GM03348 (cell line): ENCODE results near the gene STT3B.
"Not testable (repeated sequence)": the region's sequence is repeated elsewhere in the genome, so short reads cannot be mapped to it uniquely, and the experiment has no call there.

Source experiments
- DNase-seq: peaks from one replicate; pipeline ENCODE4 v3.0.0; 2012; ENCODE audit warnings: low spot score

STT3B gene

DNA sequence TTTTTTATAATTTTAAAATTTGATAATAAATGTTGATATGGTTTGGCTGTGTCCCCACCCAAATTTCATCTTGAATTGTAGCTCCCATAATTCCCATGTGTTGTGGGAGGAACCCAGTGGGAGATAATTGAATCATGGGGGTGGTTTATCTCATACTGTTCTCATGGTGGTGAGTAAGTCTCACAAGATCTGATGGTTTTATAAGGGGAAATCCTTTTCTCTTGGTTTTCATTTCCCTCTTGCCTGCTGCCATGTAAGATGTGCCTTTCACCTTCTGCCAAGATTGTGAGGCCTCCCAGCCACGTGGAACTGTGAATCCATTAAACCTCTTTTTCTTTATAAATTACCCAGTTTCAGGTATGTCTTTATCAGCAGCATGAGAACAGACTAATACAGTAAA is 72.6 kb downstream of the STT3B start:
- not testable (repeated sequence) for DNase-seq

DNA sequence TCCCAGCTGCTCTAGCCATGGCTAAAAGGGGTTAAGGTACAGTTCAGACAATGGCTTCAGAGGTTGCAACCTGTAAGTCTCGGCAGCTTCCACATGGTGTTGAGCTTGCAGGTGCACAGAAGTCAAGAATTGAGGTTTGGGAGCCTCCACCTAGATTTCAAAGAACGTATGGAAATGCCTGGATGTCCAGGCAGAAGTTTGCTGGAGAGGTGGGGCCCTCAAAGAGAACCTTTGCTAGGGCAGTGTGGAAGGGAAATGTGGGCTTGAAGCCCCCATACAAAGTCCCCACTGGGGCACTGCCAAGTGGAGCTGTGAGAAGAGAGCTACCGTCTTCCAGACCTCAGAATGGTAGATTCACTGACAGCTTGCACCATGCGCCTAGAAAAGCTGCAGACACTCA is 73.7 kb downstream of the STT3B start:
- no peak for DNase-seq

- peak; percentile 51 for DNase-seq
Observed at GRCh38 chr3:31610700-31611275, 78.1 kb downstream of the STT3B start.

GRCh38 chr3:31613177-31613576 is 80.5 kb downstream of the STT3B start:
- DNase-seq, result no peak

DNA sequence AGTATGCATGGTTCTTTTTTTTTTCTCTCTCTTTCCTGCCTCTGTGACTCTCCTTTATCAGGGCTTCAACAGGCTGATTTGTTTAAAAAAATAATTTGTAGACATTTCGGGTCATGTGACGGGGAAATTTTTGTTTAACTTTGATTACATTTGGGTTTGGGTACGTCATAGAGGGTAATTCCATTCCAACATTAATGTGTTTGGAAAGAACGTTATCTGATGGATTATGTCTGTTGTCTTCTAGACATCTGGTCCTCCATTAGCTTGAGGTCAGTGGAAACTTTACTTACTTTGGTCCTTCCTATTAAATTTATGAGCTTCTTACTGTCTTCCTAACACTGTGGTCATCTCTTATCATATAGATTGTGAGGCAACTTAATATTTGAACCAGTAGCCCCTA is 80.9 kb downstream of the STT3B start:
- DNase-seq, result no peak

GRCh38 chr3:31614162-31614921 is 81.6 kb downstream of the STT3B start:
- no peak for DNase-seq

DNA sequence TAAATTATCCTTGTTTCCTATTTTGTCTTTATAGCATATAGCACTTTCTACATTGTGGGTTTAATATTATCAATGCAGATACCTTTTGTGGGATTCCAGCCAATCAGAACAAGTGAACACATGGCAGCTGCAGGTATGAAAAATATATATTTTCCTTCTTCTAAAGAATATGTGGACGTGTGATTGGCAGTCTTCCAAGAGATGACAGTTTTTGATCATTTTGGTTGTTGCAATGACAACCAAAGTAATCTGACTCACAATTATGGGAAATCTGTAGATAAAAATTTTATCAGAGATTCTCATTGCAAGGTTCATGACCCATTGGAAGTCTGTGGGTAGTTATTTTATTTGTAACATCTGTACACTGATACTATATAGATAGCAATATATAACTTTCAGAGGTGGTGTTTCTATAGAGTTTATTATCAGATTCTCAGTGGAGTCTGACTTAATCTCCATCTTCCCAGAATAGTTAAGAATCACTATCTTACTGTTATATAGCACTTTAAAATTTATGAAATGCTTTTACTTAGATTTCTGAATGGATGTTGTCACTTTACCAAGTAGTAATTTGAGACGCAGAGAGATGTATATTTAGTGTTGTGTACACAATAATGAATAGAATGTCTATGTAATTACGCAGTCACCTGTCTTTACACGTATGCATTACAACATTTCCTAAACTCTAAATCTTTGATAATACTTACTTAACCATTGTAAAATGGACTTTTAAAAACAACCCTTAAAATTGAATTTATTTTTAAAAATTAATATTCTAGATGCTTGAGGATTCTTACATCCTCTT is 82.5 kb downstream of the STT3B start:
- no peak for DNase-seq

DNA sequence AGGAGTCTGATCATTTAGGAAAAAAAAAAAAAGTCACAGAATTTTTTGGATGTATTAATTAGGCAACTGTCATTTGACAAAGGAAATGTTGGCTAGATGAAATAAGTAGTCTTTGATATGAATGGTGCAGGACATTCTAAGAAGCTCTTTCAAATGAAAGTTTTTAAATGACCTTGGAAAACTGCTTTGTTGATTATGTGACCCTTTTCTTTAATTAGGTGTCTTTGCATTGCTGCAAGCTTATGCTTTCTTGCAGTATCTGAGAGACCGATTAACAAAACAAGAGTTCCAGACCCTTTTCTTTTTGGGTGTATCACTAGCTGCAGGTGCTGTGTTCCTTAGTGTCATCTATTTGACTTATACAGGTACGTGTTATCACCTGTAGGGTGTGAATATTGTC is 84.0 kb downstream of the STT3B start:
- DNase-seq, result no peak

DNA sequence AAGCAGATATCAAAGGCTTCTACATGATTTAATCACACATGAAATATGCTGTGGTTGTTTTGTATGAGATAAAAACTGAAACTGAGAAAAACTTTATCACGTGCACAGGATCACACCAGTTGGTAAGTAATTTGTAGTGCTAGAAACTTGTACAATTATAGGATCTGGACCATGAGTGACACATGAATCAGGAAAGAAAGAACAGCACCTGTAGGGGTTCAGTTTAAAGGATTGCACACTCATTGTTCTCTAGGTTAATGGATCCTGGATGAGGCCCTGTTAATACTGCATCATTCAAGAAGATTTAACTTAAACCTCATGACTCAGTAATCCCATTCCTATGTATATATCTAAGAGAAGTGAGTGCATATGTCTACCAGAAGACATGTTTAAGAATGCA is 87.9 kb downstream of the STT3B start:
- DNase-seq, result no peak

DNA sequence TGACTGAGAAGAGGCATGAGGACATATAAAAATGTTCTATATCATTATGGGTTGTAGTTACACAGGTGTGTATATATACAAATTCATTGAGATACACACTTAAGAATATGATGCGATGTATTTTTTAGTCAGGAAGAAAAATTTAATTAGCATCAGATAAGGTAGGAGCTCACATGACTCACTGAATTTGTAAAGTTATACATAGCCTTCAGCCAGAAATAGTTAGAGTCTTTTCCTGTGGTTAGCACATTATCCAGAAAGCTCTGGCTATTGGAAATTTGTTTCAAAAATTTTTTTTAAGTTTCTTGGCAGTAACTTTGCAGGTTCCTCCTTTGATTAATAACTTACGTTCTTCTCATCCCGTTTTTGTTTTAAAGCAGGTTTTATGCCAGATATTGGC is 88.6 kb downstream of the STT3B start:
- DNase-seq, result no peak

DNA sequence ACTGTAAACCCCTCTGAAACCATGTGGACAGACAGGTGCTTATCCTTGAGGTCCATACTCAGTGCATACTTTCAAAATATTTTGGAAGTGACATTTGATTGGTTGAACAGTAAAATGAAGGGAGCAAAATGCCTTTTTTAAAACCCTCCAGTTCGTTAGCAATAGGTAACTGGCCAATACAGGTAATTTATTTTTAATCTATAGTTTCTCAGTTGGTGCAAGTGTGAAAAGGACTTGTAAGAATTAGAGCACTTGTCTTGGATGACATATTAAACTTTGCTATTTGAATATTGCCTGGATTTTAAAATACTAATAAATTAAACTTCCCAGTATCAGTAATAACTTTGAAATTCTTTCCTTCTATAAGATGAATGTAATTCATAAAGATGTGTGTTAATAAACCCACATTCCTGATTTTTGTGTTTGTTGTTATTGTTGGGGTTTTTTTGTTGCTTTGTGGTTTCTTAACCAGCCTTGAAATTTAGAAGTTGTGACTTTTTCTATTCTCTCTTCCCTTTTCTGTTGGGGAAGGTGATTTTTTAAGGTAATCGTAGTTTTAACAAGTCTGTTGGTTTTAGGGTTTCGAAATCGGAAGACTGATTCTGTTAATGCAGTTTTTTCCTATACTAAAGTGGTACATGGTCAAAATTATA is 90.0 kb downstream of the STT3B start:
- DNase-seq, result no peak

- DNase-seq, result no peak
Observed at GRCh38 chr3:31624083-31624709, 91.5 kb downstream of the STT3B start.

DNA sequence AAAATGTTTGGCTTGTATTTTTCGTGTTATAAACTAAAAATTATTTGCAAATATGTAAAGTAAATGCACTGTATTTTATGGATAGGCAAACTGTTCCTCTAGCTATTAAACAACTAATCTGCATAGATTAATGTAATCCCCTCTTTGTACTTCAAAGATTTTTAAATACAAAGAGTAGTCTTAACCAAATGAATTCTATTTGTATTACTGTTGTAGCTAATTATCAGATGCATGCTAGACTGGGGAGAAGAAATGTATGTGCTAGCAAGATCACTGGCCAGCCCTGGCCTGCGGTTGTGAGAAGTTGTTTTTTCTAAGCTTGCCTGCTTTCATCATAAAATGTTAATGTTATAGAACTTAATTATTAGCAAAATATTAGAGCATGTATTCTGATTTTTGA is 92.6 kb downstream of the STT3B start:
- DNase-seq, result no peak

GRCh38 chr3:31629054-31629453 is 96.3 kb downstream of the STT3B start:
- no peak for DNase-seq

- DNase-seq, result peak; percentile 49
Observed at GRCh38 chr3:31634476-31634875, 101.8 kb downstream of the STT3B start.

DNA sequence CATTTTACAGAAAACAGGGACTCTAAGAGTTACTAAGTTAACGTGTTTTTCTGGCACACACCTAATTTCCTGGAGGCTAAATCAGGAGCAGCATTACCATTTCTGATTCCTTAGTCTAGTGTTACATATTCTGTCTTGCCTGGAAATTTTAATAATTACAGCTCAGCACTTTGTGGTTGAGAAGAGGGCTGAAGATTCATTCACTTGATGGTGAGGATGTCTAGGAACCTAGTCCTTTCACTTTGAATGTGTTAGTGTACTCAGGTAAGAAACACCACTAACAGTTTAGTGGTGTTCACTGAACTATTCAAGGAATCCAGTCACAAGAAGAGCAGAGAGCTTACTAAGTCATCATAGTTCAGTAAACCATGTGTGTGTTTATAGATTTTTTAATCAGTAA is 102.8 kb downstream of the STT3B start:
- no peak for DNase-seq

- peak; percentile 7 for DNase-seq
Observed at GRCh38 chr3:31636049-31636448, 103.3 kb downstream of the STT3B start.

DNA sequence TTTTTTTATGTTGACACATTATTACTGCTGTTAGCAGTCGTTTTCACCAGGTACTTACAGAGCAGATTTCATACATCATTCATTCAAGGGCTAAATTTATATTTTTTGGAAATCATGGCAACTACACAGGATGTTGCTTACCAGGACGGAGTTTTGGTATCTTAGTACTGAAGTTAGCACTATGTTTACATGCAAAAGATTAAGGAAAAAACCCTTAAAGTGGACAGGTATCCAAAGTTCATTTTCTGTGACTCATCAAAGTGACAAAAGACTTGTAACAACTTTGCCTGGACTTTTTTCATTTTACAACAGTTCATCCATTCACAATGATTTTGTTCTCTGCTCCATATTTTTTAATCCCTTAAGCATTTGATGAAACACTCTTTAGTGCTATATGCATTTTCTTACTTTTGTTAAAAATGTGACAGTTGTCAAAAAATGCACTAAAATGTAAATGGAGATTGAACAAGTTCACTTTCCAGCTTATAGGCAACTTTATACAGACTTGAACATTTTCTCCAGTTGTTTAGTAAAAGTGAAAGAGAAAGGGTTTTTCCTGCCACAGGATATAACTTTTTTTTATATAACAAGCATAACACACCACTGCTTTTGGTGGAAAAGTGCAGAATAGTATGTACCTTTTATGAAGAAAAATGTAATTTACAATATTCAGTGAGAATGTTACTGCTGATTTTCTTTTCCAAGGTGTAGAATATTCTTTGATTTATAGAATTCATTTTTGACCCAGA is 104.1 kb downstream of the STT3B start:
- no peak for DNase-seq

GRCh38 chr3:31639828-31640227 is 107.1 kb downstream of the STT3B start:
- DNase-seq, result no peak

GRCh38 chr3:31645256-31645655 is 112.5 kb downstream of the STT3B start:
- no peak for DNase-seq

- DNase-seq, result no peak
Observed at GRCh38 chr3:31648286-31648968, 115.7 kb downstream of the STT3B start.
